NCI-H510A (cell line): ENCODE data around the gene IL20RA.
"Not testable (repeated sequence)": the region's sequence is repeated elsewhere in the genome, so short reads cannot be mapped to it uniquely, and the experiment has no call there.

Experiments
- DNase-seq: peaks from one replicate; lab custom pipeline; 2025; lab: John Stamatoyannopoulos, UW

Gene IL20RA

GRCh38 chr6:136971609-136972008 lies 73.2 kb downstream of the IL20RA start:
- no peak for DNase-seq

GRCh38 chr6:136969930-136970329 lies 74.8 kb downstream of the IL20RA start:
- no peak for DNase-seq

GRCh38 chr6:136969433-136969832 lies 75.3 kb downstream of the IL20RA start:
- no peak for DNase-seq

GRCh38 chr6:136968837-136969236 lies 75.9 kb downstream of the IL20RA start:
- no peak for DNase-seq

GRCh38 chr6:136967876-136968752 lies 76.7 kb downstream of the IL20RA start:
- peak; percentile 44 for DNase-seq

- DNase-seq = no peak
These were observed 80.4 kb downstream of the IL20RA start for GRCh38 chr6:136964398-136964797.

- DNase-seq = no peak
These were observed 81.5 kb downstream of the IL20RA start for GRCh38 chr6:136963259-136963658.

- peak; percentile 62 for DNase-seq
These were observed 82.1 kb downstream of the IL20RA start for GRCh38 chr6:136962661-136963060.

- no peak for DNase-seq
These were observed 82.9 kb downstream of the IL20RA start for GRCh38 chr6:136961848-136962247.

GRCh38 chr6:136960781-136961180 lies 84.0 kb downstream of the IL20RA start:
- no peak for DNase-seq

GRCh38 chr6:136959935-136960334 lies 84.8 kb downstream of the IL20RA start:
- DNase-seq = not testable (repeated sequence)

- peak; percentile 72 for DNase-seq
These were observed 85.3 kb downstream of the IL20RA start for GRCh38 chr6:136959471-136959891.

- no peak for DNase-seq
These were observed 86.6 kb downstream of the IL20RA start for GRCh38 chr6:136958168-136958567.

- no peak for DNase-seq
These were observed 87.9 kb downstream of the IL20RA start for GRCh38 chr6:136956590-136957544.

- DNase-seq = no peak
These were observed 89.6 kb downstream of the IL20RA start for GRCh38 chr6:136955123-136955522.

- peak; percentile 4 for DNase-seq
These were observed 92.0 kb downstream of the IL20RA start for GRCh38 chr6:136952714-136953260.

GRCh38 chr6:136950436-136951126 lies 94.2 kb downstream of the IL20RA start:
- DNase-seq = no peak
